Measurements from ENCODE around the gene IGFBPL1.

Gene IGFBPL1

GRCh38 chr9:38413283-38413682 lies 11.0 kb downstream of the IGFBPL1 start:
- no peaks in the 10 kb centered on the region for H3K36me3 ChIP-seq (ENCODE audit: control insufficient read depth, insufficient read depth, low read length)

GRCh38 chr9:38412751-38413150 lies 11.5 kb downstream of the IGFBPL1 start:
- no peak for DNase-seq (ENCODE audit: extremely low read depth, insufficient read length)
- H3K36me3 ChIP-seq (ENCODE audit: control insufficient read depth, insufficient read depth, low read length): no peaks in the 10 kb centered on the region
- no peak for TF ChIP-seq CTCF (IDR thresholded peaks at IDR 0.05; ENCODE audit: insufficient read depth, low read length, poor library complexity, severe bottlenecking)
- no peak overlapping the region for H3K4me3 ChIP-seq (replicated peaks; ENCODE audit: low read depth, low read length)
- no peaks in the 10 kb centered on the region; the same call in 1 of the 2 replicates for H3K27me3 ChIP-seq (replicated peaks; ENCODE audit: control insufficient read depth, insufficient read depth, low read length)

More at GRCh38 chr9:38413283-38413682, 11.0 kb downstream of the IGFBPL1 start:
- no peak for DNase-seq (ENCODE audit: extremely low read depth, insufficient read length)
- no peaks in the 10 kb centered on the region; the same call in 1 of the 2 replicates for H3K27me3 ChIP-seq (replicated peaks; ENCODE audit: control insufficient read depth, insufficient read depth, low read length)
- no peak overlapping the region for H3K4me3 ChIP-seq (replicated peaks; ENCODE audit: low read depth, low read length)
- no peak for TF ChIP-seq CTCF (IDR thresholded peaks at IDR 0.05; ENCODE audit: insufficient read depth, low read length, poor library complexity, severe bottlenecking)

- no peak for TF ChIP-seq CTCF (IDR thresholded peaks at IDR 0.05; ENCODE audit: insufficient read depth, low read length, poor library complexity, severe bottlenecking)
- no peak overlapping the region for H3K4me3 ChIP-seq (replicated peaks; ENCODE audit: low read depth, low read length)
- H3K36me3 ChIP-seq (ENCODE audit: control insufficient read depth, insufficient read depth, low read length): no peaks in the 10 kb centered on the region
- no peak for DNase-seq (ENCODE audit: extremely low read depth, insufficient read length)
- peaks cover 1% of the 10 kb centered on the region for H3K27me3 ChIP-seq (replicated peaks; ENCODE audit: control insufficient read depth, insufficient read depth, low read length)
Measured at GRCh38 chr9:38408719-38409118, 15.5 kb downstream of the IGFBPL1 start.

- Histone ChIP-seq H3K36me3 (ENCODE audit: control insufficient read depth, insufficient read depth, low read length) (no peaks in the 10 kb centered on the region), H3K27me3 (replicated peaks; ENCODE audit: control insufficient read depth, insufficient read depth, low read length) (peaks cover 1% of the 10 kb centered on the region), H3K4me3 (replicated peaks; ENCODE audit: low read depth, low read length) (no peak overlapping the region)
- DNase-seq (ENCODE audit: extremely low read depth, insufficient read length): no peak
- no peak for TF ChIP-seq CTCF (IDR thresholded peaks at IDR 0.05; ENCODE audit: insufficient read depth, low read length, poor library complexity, severe bottlenecking)
Measured at GRCh38 chr9:38406476-38407186, 17.6 kb downstream of the IGFBPL1 start.

- Histone ChIP-seq H3K4me3 (replicated peaks; ENCODE audit: low read depth, low read length) (no peak overlapping the region), H3K36me3 (ENCODE audit: control insufficient read depth, insufficient read depth, low read length) (no peaks in the 10 kb centered on the region), H3K27me3 (replicated peaks; ENCODE audit: control insufficient read depth, insufficient read depth, low read length) (peaks cover 1% of the 10 kb centered on the region)
- TF ChIP-seq CTCF (IDR thresholded peaks at IDR 0.05; ENCODE audit: insufficient read depth, low read length, poor library complexity, severe bottlenecking): no peak
- no peak for DNase-seq (ENCODE audit: extremely low read depth, insufficient read length)
Measured at GRCh38 chr9:38405785-38406184, 18.5 kb downstream of the IGFBPL1 start.

Measured in GM06990 (cell line).